Measurements from ENCODE around the gene BAG2.

Gene BAG2

DNA sequence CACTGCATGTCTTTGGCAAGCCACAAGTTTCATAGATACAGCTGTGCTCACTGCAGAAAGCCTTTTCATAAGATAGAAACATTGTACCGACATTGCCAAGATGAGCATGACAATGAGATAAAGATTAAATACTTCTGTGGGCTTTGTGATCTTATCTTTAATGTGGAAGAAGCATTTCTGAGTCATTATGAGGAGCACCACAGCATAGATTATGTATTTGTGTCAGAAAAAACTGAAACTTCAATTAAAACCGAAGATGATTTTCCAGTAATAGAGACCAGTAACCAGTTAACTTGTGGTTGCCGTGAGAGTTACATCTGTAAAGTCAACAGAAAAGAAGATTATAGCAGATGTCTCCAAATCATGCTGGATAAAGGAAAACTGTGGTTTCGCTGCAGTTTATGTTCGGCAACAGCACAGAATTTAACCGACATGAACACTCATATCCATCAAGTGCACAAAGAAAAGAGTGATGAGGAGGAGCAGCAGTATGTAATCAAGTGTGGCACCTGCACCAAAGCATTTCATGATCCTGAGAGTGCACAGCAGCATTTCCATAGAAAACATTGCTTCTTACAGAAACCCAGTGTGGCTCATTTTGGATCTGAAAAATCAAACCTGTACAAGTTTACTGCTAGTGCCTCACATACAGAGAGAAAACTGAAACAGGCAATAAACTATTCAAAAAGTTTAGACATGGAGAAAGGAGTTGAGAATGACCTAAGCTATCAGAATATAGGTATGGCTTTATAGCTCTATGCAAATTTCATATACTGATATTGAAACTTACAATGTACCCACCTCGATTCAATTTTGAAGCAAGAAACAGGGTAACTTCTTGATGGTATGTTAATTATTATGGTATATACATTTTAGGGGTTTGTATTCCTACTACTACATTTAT lies 23.9 kb upstream of the BAG2 start:
- TF ChIP-seq, protein P1, sequence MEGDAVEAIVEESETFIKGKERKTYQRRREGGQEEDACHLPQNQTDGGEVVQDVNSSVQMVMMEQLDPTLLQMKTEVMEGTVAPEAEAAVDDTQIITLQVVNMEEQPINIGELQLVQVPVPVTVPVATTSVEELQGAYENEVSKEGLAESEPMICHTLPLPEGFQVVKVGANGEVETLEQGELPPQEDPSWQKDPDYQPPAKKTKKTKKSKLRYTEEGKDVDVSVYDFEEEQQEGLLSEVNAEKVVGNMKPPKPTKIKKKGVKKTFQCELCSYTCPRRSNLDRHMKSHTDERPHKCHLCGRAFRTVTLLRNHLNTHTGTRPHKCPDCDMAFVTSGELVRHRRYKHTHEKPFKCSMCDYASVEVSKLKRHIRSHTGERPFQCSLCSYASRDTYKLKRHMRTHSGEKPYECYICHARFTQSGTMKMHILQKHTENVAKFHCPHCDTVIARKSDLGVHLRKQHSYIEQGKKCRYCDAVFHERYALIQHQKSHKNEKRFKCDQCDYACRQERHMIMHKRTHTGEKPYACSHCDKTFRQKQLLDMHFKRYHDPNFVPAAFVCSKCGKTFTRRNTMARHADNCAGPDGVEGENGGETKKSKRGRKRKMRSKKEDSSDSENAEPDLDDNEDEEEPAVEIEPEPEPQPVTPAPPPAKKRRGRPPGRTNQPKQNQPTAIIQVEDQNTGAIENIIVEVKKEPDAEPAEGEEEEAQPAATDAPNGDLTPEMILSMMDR (IDR thresholded peaks at IDR 0.05; ENCODE audit: insufficient read depth, low read length, missing control alignments): no peak
- H3K4me3 ChIP-seq (ENCODE audit: low read depth, low read length): no peak overlapping the region
- POLR2A ChIA-PET: no interaction called here
- DNase-seq (ENCODE audit: low read depth, low spot score): no peak
- CTCF ChIA-PET: no interaction called here

DNA sequence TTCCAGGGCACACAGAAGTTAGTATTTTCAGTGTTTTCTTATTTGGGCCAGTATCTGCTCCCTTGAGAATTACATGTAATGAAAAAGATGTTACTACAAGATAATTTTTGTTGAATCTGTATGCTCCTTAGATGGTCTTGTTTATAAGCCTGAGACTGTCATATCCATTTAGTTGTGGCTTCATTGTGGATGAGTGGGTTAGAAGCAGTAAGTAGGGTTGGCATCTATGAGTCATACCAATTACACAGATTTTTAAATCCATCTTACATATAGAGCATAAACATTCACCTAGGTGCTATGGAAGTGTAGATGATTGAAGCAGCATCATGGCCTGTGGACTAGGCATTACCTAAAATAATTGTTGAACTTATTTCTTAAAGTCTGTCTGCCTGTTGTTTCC lies 13.5 kb upstream of the BAG2 start:
- no peak for DNase-seq (ENCODE audit: low read depth, low spot score)
- TF ChIP-seq, protein P1 (IDR thresholded peaks at IDR 0.05; ENCODE audit: insufficient read depth, low read length, missing control alignments): no peak
- H3K4me3 ChIP-seq (ENCODE audit: low read depth, low read length): no peak overlapping the region
- ChIA-PET CTCF (interaction anchor here (0.9 kb wide), 1 partner anchor 395 kb away, joined by 3 read pairs; no protein-coding TSS in a partner anchor), POLR2A (no interaction called here)

DNA sequence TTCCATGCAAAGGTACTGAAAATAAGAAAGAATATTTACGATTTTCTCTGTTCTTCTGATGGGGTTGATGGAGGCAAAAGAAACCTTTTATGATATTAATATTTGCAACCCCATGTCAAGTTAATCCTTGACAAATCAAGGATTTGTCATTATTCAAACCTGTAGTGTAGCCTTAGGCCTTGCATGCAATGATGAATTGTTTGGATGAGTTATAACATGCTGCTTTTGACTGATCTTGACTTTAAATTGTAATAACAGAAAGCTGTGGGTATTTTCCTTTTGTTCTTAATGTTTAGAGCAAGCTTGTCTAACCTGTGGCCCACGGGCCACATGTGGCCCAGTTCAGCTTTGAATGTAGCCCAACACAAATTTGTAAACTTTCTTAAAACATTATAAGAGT lies 13.0 kb upstream of the BAG2 start:
- TF ChIP-seq, protein P1 (IDR thresholded peaks at IDR 0.05; ENCODE audit: insufficient read depth, low read length, missing control alignments): no peak
- POLR2A ChIA-PET: no interaction called here
- CTCF ChIA-PET: interaction anchor here (0.9 kb wide), 1 partner anchor 395 kb away, joined by 3 read pairs; no protein-coding TSS in a partner anchor
- no peak overlapping the region for H3K4me3 ChIP-seq (ENCODE audit: low read depth, low read length)
- no peak for DNase-seq (ENCODE audit: low read depth, low spot score)

DNA sequence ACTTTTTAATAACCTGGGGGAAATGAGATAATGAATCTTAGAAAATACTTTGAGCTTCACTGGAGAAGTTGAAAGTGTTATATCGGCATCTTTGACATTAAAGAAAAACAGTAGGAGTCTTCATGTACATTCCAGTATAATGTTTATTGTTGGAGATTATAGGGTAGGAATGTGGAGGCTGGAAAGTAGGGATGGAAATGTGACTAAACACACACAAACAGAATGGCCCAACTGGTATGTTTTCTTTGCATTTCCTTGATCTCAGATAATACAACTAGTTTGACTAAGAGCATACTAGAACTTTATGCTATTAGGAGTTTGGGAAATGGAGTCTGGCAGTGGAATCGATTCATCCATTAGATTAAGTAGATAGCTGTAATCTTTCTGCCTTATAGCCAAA lies 10.1 kb upstream of the BAG2 start:
- POLR2A ChIA-PET: interaction anchor here (0.9 to 2.5 kb wide), 2 partner anchors 10 to 152 kb away, joined by 3 to 10 read pairs; partner anchors contain the start of gene BAG2
- DNase-seq (ENCODE audit: low read depth, low spot score): no peak
- CTCF ChIA-PET: interaction anchor here (1.2 to 2.2 kb wide), 2 partner anchors 28 to 155 kb away, joined by 3 to 8 read pairs; no protein-coding TSS in a partner anchor
- TF ChIP-seq, protein P1 (IDR thresholded peaks at IDR 0.05; ENCODE audit: insufficient read depth, low read length, missing control alignments): no peak
- H3K4me3 ChIP-seq (ENCODE audit: low read depth, low read length): no peak overlapping the region

DNA sequence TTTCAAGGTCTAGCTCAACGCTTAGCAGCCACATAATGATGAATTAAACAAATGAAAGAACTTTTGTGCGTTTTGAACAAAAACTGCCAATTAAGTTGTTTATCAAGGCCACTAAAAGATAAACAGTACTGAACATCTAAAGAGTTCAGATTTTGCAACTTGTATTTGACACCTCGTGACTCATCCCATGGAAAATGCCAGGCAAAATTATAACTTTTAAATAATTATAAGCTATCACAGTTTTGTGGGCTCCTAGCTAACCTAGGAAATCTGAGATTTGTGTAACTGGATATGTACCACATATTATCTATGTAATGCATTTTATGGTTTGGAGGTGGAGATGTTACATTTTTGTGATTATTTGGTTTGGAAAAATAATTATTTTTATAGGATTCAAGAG lies 9.6 kb upstream of the BAG2 start:
- DNase-seq (ENCODE audit: low read depth, low spot score): no peak
- CTCF ChIA-PET: interaction anchor here (1.0 to 2.2 kb wide), 3 partner anchors 10 to 154 kb away, joined by 3 to 8 read pairs (median 3); partner anchors contain the start of gene BAG2
- TF ChIP-seq, protein P1 (IDR thresholded peaks at IDR 0.05; ENCODE audit: insufficient read depth, low read length, missing control alignments): no peak
- no peak overlapping the region for H3K4me3 ChIP-seq (ENCODE audit: low read depth, low read length)
- POLR2A ChIA-PET: interaction anchor here (0.9 to 2.5 kb wide), 2 partner anchors 10 to 151 kb away, joined by 3 to 10 read pairs; partner anchors contain the start of gene BAG2

DNA sequence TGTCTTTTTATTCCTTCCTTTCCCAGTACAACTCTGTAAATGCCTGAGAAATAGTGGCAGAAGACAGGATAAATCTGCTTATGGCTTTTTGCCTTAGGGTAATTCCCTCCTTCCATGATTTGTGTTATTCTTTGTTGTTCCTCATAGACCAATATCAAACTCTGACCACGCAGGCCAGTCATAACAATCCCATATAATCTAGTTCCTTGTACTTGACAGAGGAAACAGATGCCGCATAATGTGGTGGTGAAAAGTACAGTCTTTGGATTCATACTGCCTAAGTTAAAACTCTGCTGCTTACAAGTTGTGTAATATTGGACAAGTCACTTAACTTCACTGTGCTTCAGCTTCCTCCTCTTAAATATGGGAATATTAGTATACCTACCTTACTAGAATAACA lies 8.2 kb upstream of the BAG2 start:
- ChIA-PET CTCF (no interaction called here), POLR2A (no interaction called here)
- no peak for DNase-seq (ENCODE audit: low read depth, low spot score)
- H3K4me3 ChIP-seq (ENCODE audit: low read depth, low read length): no peak overlapping the region
- TF ChIP-seq, protein P1 (IDR thresholded peaks at IDR 0.05; ENCODE audit: insufficient read depth, low read length, missing control alignments): no peak
